Panc1 (cell line): Measurements from ENCODE around the gene MRGPRD.

ENCODE experiments used
- CTCF ChIP-seq: fragments of 450-650 bp; IDR thresholded peaks from 2 replicates; pipeline ENCODE4 v1.5.1; 2017; ENCODE audit warnings: mild to moderate bottlenecking
- POLR2AphosphoS5 ChIP-seq: IDR thresholded peaks from 2 replicates; pipeline ENCODE4 v1.6.1; 2012; ENCODE audit warnings: mild to moderate bottlenecking, low read depth, low read length, moderate library complexity
- REST ChIP-seq, 2 experiments: IDR thresholded peaks; 2 replicates each; pipeline ENCODE4 v1.6.1; 2011 to 2012; ENCODE audit warnings: low read depth in 2 of 2, control low read depth in 1 of 2, low read length in 1 of 2, mild to moderate bottlenecking in 1 of 2, moderate library complexity in 1 of 2; ENCODE audit not compliant: insufficient read depth in 1 of 2
- SIN3A ChIP-seq: IDR thresholded peaks from 2 replicates; pipeline ENCODE4 v1.6.1; 2012; ENCODE audit warnings: low read depth, mild to moderate bottlenecking, low read length, moderate library complexity, borderline replicate concordance; ENCODE audit not compliant: insufficient read depth
- TCF7L2 ChIP-seq: IDR thresholded peaks from 2 replicates; pipeline ENCODE4 v1.6.1; 2011; ENCODE audit warnings: mild to moderate bottlenecking, low read depth, low read length, inconsistent platforms

GRCh38 chr11:68980776-68981065 is at the start of gene MRGPRD:
- TF ChIP-seq CTCF: no peak
- TF ChIP-seq SIN3A: no peak
- no peak for TF ChIP-seq REST (IDR thresholded peaks at IDR 0.05; ENCODE audit: insufficient read depth in 1 of 2, low read depth in 2 of 2, low read length in 1 of 2)
- no peak for TF ChIP-seq POLR2AphosphoS5
- TF ChIP-seq TCF7L2: no peak
